ENCODE results near the gene C19orf38.
"Not testable (repeated sequence)": the region's sequence is repeated elsewhere in the genome, so short reads cannot be mapped to it uniquely, and the experiment has no call there.

The C19orf38 gene

GRCh38 chr19:10877608-10878007, 29.4 kb downstream of the C19orf38 start:
- DNase-seq, result not testable (repeated sequence)

GRCh38 chr19:10878253-10878652, 30.0 kb downstream of the C19orf38 start:
- DNase-seq, result no peak

- no peak for DNase-seq
Measured at GRCh38 chr19:10881403-10882107, 33.3 kb downstream of the C19orf38 start.

GRCh38 chr19:10882108-10882457, 33.9 kb downstream of the C19orf38 start:
- DNase-seq, result no peak

GRCh38 chr19:10884274-10884673, 36.1 kb downstream of the C19orf38 start:
- DNase-seq, result no peak

- DNase-seq, result no peak
Measured at GRCh38 chr19:10885201-10886169, 37.3 kb downstream of the C19orf38 start.

- DNase-seq, result no peak
Measured at GRCh38 chr19:10887616-10888367, 39.6 kb downstream of the C19orf38 start.

- no peak for DNase-seq
Measured at GRCh38 chr19:10888421-10888866, 40.2 kb downstream of the C19orf38 start.

- DNase-seq, result no peak
Measured at GRCh38 chr19:10889880-10890279, 41.7 kb downstream of the C19orf38 start.

- no peak for DNase-seq
Measured at GRCh38 chr19:10891405-10892086, 43.3 kb downstream of the C19orf38 start.

- no peak for DNase-seq
Measured at GRCh38 chr19:10892256-10892655, 44.0 kb downstream of the C19orf38 start.

- no peak for DNase-seq
Measured at GRCh38 chr19:10894911-10895213, 46.6 kb downstream of the C19orf38 start.

GRCh38 chr19:10895363-10895762, 47.1 kb downstream of the C19orf38 start:
- no peak for DNase-seq

- DNase-seq, result no peak
Measured at GRCh38 chr19:10895920-10896319, 47.7 kb downstream of the C19orf38 start.

- no peak for DNase-seq
Measured at GRCh38 chr19:10896851-10897526, 48.8 kb downstream of the C19orf38 start.

GRCh38 chr19:10898633-10899032, 50.4 kb downstream of the C19orf38 start:
- DNase-seq, result no peak

- DNase-seq, result no peak
Measured at GRCh38 chr19:10899151-10899653, 51.0 kb downstream of the C19orf38 start.

- no peak for DNase-seq
Measured at GRCh38 chr19:10907925-10908324, 59.7 kb downstream of the C19orf38 start.

- no peak for DNase-seq
Measured at GRCh38 chr19:10908380-10908960, 60.3 kb downstream of the C19orf38 start.

- DNase-seq, result no peak
Measured at GRCh38 chr19:10911579-10912363, 63.6 kb downstream of the C19orf38 start.

GRCh38 chr19:10912619-10913018, 64.4 kb downstream of the C19orf38 start:
- no peak for DNase-seq

All from stimulated activated CD4-positive, alpha-beta T cell treated with anti-CD3 and anti-CD28 coated beads, Interleukin-12 subunit alpha, Interleukin-12 subunit beta, amount 100 ng/mL, for 4 hours (primary cell).